IPS DF 6.9 (cell line): ENCODE results near the gene AJAP1.

ENCODE experiments used
- DNase-seq: peaks from one replicate; pipeline ENCODE4 v3.0.0-alpha.2; 2013; ENCODE audit warnings: low read depth, low spot score
- H3K27ac ChIP-seq: one replicate; pipeline ENCODE4 v1.5.1; 2013; ENCODE audit warnings: low read length, control low read depth
- H3K27me3 ChIP-seq: 2 replicates; pipeline ENCODE4 v1.6.1; 2013; ENCODE audit warnings: mild to moderate bottlenecking, low read length; ENCODE audit not compliant: control insufficient read depth, insufficient read depth
- H3K36me3 ChIP-seq: 2 replicates; pipeline ENCODE4 v1.6.1; 2013; ENCODE audit warnings: low read length; ENCODE audit not compliant: control insufficient read depth, insufficient read depth
- H3K4me1 ChIP-seq: 2 replicates; pipeline ENCODE4 v1.6.1; 2013; ENCODE audit warnings: low read length; ENCODE audit not compliant: control insufficient read depth, insufficient read depth
- H3K4me3 ChIP-seq: 2 replicates; pipeline ENCODE4 v1.5.1; 2013; ENCODE audit warnings: mild to moderate bottlenecking, low read length
- H3K9me3 ChIP-seq: 2 replicates; pipeline ENCODE4 v1.6.1; 2013; ENCODE audit warnings: low read length, inconsistent platforms; ENCODE audit not compliant: control insufficient read depth, insufficient read depth
- whole genome bisulfite sequencing: extraction: QIAGEN DNeasy Blood & Tissue Kit; methylation state at CpG from one replicate; pipeline ENCODE4 v1.1.7; 2013; ENCODE audit warnings: mixed read lengths, missing lambda C conversion rate; ENCODE audit not compliant: insufficient read length, insufficient coverage; 5-methylcytosine and 5-hydroxymethylcytosine counted together

The AJAP1 gene

DNA sequence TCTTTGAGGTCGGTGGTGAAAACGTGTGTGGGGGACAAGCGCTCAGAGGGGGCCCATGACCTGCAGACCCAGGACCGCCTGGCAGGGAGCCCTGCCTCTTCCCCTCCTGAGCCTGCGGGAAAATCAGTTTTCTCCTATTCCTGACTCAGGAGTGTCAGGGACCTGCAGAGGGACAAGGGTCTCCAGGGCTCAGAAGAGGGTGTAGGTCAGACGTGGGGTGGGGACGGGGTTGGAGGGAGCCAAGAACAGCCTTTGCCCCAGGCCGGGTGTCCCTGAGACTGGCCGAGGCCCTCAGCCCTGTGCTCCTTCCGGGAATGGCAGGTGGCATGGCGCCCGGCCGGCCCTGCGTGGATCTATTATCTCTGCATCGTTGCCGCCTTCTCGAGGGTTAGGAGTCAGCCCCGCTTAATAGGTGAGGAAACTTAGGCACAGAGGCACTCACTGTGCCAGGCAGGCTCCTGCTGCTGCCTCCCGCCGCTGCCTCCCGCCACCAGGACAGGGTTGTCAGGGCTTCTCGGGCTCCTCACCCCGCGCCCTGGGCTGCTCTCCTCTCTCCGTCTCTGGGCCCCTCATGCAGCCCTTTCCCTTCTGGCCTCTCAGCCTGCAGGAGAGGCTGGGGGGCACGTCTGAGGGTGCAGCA, 37.5 kb downstream of the AJAP1 start:
- no peak for DNase-seq

DNA sequence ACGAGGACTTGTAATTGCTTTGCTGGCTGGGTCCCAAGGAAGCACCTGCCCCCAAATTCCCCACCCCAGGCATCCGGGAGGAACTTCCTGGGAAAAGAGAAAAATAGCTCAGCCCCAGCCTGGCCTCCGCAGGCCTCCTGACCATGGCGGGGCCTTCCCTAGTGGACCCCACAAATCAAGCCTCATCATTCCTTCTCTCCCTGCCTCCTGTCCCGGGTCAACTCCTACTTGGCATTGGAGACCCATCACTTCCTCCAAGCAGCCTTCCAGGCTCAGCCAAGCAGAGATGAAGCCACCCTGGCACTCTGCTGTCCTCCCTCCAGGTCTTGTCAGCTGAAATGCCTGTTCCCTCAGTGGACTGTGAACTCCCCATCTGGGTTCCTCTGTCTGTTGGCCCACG, 38.0 kb downstream of the AJAP1 start:
- Histone ChIP-seq H3K27ac (no peak overlapping the region), H3K9me3 (peaks cover 1% of the 10 kb centered on the region; the same call in 1 of the 2 replicates), H3K36me3 (0 out of 2 replicates have a peak, but pooled peaks cover 2% of the 10 kb centered on the region), H3K4me1 (no peaks in the 10 kb centered on the region), H3K27me3 (no peaks in the 10 kb centered on the region), H3K4me3 (no peak overlapping the region)
- WGBS: no CpG with 5 or more reads among the region's 6 CpGs
- DNase-seq: no peak

More for the DNA sequence above, 37.5 kb downstream of the AJAP1 start:
- Histone ChIP-seq H3K27me3 (no peaks in the 10 kb centered on the region), H3K36me3 (0 out of 2 replicates have a peak, but pooled peaks cover 2% of the 10 kb centered on the region), H3K4me3 (no peak overlapping the region), H3K4me1 (no peaks in the 10 kb centered on the region), H3K27ac (no peak overlapping the region), H3K9me3 (peaks cover 1% of the 10 kb centered on the region; the same call in 1 of the 2 replicates)
- no CpG with 5 or more reads among the region's 26 CpGs for WGBS

DNA sequence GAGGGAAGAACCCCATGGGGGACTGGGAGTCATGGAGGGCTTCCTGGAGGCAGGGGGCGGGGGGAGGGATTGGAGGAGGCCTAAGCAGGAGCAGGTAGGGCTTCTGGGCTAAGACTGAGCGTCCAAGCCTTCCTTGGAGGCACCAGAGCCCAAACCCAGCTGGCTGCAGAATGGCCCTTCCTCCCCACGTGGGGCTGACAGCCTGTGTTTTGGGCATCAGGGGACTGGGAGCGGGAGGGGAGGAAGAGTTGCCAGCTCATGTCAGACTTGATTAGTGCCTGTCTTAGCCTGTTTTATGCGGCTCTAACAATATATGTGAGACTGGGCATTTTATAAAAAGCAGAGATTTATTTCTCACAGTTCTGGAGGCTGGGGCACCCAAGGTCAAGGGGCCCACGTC, 38.9 kb downstream of the AJAP1 start:
- Histone ChIP-seq H3K4me3 (no peak overlapping the region), H3K9me3 (peaks cover 1% of the 10 kb centered on the region; the same call in 1 of the 2 replicates), H3K4me1 (no peaks in the 10 kb centered on the region), H3K27me3 (no peaks in the 10 kb centered on the region), H3K36me3 (0 out of 2 replicates have a peak, but pooled peaks cover 2% of the 10 kb centered on the region), H3K27ac (no peak overlapping the region)
- WGBS: no CpG with 5 or more reads among the region's 6 CpGs
- no peak for DNase-seq

DNA sequence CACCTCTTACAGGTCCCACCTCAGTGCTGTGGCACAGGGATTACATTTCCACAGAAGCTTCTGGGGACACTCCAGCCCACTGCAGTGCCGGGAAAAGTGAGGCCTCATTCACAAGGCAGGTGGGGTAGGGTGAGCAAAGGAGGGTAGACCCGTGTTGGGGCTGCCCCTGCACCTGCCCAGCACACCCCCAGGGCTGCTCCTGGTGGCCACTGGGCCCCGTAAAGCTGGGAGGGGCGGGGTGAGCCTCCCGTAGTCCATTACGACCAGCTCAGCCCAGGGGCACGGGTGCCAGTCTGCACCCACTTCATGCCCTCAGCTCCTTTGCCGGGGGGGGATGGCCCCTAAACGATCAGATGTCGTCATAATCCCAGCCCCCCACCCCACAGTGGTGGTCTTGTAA, 39.5 kb downstream of the AJAP1 start:
- no peak for DNase-seq
- no peak overlapping the region for H3K4me3 ChIP-seq
- H3K9me3 ChIP-seq: peaks cover 1% of the 10 kb centered on the region
- no peak overlapping the region for H3K27ac ChIP-seq
- no CpG with 5 or more reads among the region's 10 CpGs for WGBS
- no peaks in the 10 kb centered on the region for H3K27me3 ChIP-seq
- H3K36me3 ChIP-seq: 0 out of 2 replicates have a peak, but pooled peaks cover 2% of the 10 kb centered on the region
- no peaks in the 10 kb centered on the region for H3K4me1 ChIP-seq

DNA sequence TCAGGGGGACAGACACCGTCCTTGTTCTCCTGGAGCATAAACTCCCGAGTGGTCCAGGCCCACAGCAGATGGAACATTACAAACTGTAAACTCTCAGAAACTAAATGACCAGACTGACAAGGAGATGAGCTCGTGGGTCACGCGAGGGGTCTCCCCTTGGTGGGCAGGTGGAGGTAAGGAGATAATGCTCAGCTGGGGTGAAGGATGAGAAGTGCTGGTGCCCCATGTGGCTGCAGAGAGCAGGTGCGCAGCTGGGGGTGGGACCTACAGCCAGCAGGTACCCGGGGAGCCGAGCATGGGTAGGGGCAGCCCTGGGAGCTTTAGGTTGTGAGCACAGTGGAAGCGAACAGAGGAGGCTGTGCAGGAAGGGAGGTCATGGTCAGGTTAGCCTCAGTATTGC, 40.1 kb downstream of the AJAP1 start:
- Histone ChIP-seq H3K4me1 (no peaks in the 10 kb centered on the region), H3K27ac (no peak overlapping the region), H3K9me3 (peaks cover 1% of the 10 kb centered on the region), H3K36me3 (0 out of 2 replicates have a peak, but pooled peaks cover 2% of the 10 kb centered on the region), H3K27me3 (no peaks in the 10 kb centered on the region), H3K4me3 (no peak overlapping the region)
- DNase-seq: no peak
- no CpG with 5 or more reads among the region's 9 CpGs for WGBS

DNA sequence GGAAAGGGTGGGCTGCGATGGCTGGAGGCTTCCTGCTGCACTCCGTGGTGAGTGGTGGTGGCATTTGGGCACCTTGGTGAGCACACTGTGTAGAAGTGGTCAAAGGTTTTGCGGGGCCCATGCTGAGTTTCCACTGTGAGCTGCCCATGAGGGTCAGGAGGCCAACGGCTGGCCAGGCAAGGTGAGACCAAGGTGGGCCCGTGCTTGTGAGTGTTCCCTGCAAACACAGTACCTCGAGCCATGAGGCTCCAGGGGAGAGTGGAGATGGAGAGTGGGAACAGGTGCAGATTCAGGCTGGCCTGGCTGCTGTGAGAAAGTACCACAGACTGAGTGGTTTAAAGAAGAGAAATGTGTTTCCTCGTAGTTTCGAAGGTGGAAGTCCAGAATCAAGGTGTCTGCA, 40.8 kb downstream of the AJAP1 start:
- peaks cover 1% of the 10 kb centered on the region for H3K9me3 ChIP-seq
- no peaks in the 10 kb centered on the region for H3K27me3 ChIP-seq
- WGBS: no CpG with 5 or more reads among the region's 8 CpGs
- H3K27ac ChIP-seq: no peak overlapping the region
- 0 out of 2 replicates have a peak, but pooled peaks cover 2% of the 10 kb centered on the region for H3K36me3 ChIP-seq
- no peak overlapping the region for H3K4me3 ChIP-seq
- DNase-seq: no peak
- no peaks in the 10 kb centered on the region for H3K4me1 ChIP-seq

DNA sequence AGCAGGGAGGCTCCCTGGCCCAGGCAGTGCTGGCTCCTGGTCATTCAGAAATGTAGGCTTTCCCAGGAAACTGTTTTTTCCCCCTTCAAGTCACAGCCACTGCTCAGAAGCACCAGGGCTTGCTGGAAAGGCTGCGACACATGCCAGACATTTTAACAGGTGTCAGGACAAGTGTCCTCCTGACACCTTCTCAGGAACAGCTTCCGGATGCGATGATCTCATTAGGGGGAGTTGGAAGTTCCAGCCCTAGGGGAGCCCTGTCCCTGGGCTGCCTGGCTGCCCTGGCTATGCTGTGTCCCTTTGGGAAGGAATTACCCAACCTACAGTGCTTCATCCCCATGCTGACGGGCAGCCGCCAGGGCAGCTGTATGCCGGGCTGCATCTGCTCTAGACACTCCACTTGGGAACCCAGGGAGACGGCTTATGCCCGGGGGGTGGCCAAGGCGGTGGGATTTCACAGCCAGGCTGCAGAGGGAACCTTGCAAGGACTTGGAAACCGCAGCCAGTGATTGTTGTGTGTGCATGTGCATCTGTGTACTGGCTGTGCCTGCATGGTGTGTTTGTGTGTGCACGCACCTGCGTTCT, 41.8 kb downstream of the AJAP1 start:
- H3K27ac ChIP-seq: no peak overlapping the region
- no peaks in the 10 kb centered on the region for H3K4me1 ChIP-seq
- no peak for DNase-seq
- H3K36me3 ChIP-seq: 0 out of 2 replicates have a peak, but pooled peaks cover 2% of the 10 kb centered on the region
- whole genome bisulfite sequencing: no CpG with 5 or more reads among the region's 12 CpGs
- no peaks in the 10 kb centered on the region for H3K27me3 ChIP-seq
- H3K9me3 ChIP-seq: peaks cover 1% of the 10 kb centered on the region
- no peak overlapping the region for H3K4me3 ChIP-seq

DNA sequence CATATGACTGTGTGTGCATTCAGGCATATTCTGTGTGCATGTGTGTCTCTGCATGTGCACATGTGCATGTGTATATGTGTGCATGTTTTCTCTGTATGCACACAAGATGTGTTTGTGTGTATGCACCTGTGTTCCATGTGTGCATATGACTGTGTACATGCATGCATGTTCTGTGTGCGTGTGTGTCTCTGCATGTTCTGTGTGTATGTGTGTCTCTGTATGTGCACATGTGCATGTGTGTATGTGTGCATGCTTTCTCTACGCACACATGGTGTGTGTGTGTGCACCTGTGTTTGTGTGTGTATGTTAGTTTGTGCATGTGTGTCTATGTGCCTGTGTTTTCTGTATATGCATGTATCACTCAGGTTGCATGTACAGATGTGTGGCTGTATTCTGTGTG, 42.3 kb downstream of the AJAP1 start:
- Histone ChIP-seq H3K27ac (no peak overlapping the region), H3K9me3 (peaks cover 4% of the 10 kb centered on the region), H3K4me3 (no peak overlapping the region), H3K36me3 (0 out of 2 replicates have a peak, but pooled peaks cover 2% of the 10 kb centered on the region), H3K4me1 (no peaks in the 10 kb centered on the region), H3K27me3 (no peaks in the 10 kb centered on the region)
- DNase-seq: no peak
- no CpG with 5 or more reads among the region's 2 CpGs for WGBS

DNA sequence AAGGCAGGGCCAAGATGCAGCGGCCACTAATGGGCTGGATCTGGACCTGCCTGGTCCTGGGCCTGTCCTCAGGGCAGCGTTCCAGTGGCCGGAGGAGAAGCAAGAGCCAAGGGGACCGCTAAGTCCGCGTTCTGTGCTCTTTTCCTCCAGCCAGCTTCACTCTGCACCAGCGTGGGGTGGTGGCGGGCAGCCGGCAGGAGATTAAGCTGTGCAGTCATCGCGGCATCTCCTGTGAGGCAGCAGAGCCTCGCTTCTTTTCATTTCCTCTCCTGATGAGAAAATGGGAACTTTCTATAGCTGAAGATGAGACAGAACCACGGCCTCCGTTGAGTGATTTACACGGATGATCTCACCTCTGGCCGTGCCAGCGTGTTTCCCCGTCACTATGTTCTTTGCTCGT, 43.4 kb downstream of the AJAP1 start:
- no CpG with 5 or more reads among the region's 19 CpGs for WGBS
- Histone ChIP-seq H3K27me3 (no peaks in the 10 kb centered on the region), H3K9me3 (peaks cover 2% of the 10 kb centered on the region)

DNA sequence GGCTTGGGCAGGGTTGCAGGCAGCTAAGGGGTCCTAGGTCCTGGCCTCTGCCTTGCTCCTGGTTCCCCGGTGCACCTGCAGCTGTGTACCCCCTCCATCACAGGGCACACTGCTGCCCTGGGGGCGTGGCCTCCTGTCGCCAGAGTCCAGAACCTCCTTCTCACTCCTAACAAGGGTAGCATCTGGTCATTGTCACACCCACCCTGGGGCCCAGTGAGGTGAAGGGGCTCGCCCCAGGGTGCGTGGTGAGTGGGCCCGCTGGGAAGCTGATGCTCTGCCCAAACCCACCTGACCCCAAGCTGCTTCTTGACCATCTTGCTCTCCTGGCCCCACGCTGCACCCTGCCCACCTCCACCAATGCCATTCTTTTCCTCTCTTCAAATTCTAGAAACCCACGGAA, 44.5 kb downstream of the AJAP1 start:
- Histone ChIP-seq H3K36me3 (0 out of 2 replicates have a peak, but pooled peaks cover 2% of the 10 kb centered on the region), H3K27ac (no peak overlapping the region), H3K27me3 (no peaks in the 10 kb centered on the region), H3K4me1 (no peaks in the 10 kb centered on the region), H3K4me3 (no peak overlapping the region), H3K9me3 (peaks cover 2% of the 10 kb centered on the region)
- DNase-seq: no peak
- no CpG with 5 or more reads among the region's 8 CpGs for WGBS

More for the DNA sequence above, 43.4 kb downstream of the AJAP1 start:
- no peak for DNase-seq
- Histone ChIP-seq H3K4me3 (no peak overlapping the region), H3K27ac (no peak overlapping the region), H3K4me1 (no peaks in the 10 kb centered on the region), H3K36me3 (0 out of 2 replicates have a peak, but pooled peaks cover 2% of the 10 kb centered on the region)
